Left lung (tissue), 10 donors: ENCODE data around the gene ABHD13. TPM values are rescaled to one million over a fixed set of nuclear protein-coding genes. Genes with fewer than 3 reads are reported as not detected.

ENCODE experiments used
- ATAC-seq: fragments of 200-7000 bp; cut with Tn5 transposase; one replicate; pipeline ENCODE4 v1.9.1; 2020; ENCODE audit warnings: moderate library complexity
- DNase-seq, 4 donors: peaks; one replicate each; pipeline ENCODE4 v3.0.0-alpha.2; 2013 to 2020
- H3K27ac ChIP-seq, 2 donors: fragments of 200-600 bp; sonication (generic) in 1 of 2; one replicate each; pipeline versions ENCODE4 v1.5.0 to v1.8.0; 2020 to 2021
- H3K27me3 ChIP-seq, 2 donors: fragments of 200-600 bp; sonication (generic) in 1 of 2; one replicate each; pipeline versions ENCODE4 v1.5.0 to v1.8.0; 2020 to 2021
- H3K36me3 ChIP-seq, 2 donors: fragments of 200-600 bp; sonication (generic) in 1 of 2; one replicate each; pipeline versions ENCODE4 v1.5.0 to v1.8.0; 2020 to 2021
- H3K4me1 ChIP-seq, 2 donors: fragments of 200-600 bp; one replicate each; pipeline ENCODE4 v1.8.0; 2021
- H3K4me3 ChIP-seq, 2 donors: fragments of 200-600 bp; sonication (generic) in 1 of 2; one replicate each; pipeline versions ENCODE4 v1.5.0 to v1.8.0; 2020 to 2021; ENCODE audit warnings: mild to moderate bottlenecking in 1 of 2
- H3K9me3 ChIP-seq, 2 donors: fragments of 200-600 bp; sonication (generic) in 1 of 2; one replicate each; pipeline versions ENCODE4 v1.5.0 to v1.8.0; 2020 to 2021
- intact Hi-C, 2 donors: fragments of 100-400 bp; cut with DNase I; formaldehyde crosslinking; loops; one replicate each; pipeline versions ENCODE4 v1.11.2 to v1.14.2; 2022
- polyA plus RNA-seq, 6 donors: library from polyadenylated mRNA; unstranded; fragments of 120-200 nt; gene quantifications; one replicate each; pipeline ENCODE4 v1.2.1, GENCODE V29; 2013; ENCODE audit not compliant: insufficient read length in 6 of 6
- total RNA-seq, 2 donors: library from RNA; stranded (reverse); fragmentation: NEBNext Ultra II Directional; extraction: Animal tissue kit (Norgen Biotek cat#: 25700); gene quantifications; one replicate each; pipeline ENCODE4 v1.2.1, GENCODE V29; 2021
- TF ChIP-seq, protein P1 (sequence below), 2 donors: fragments of 200-600 bp; sonication (generic) in 1 of 2; IDR thresholded peaks; one replicate each; pipeline versions ENCODE4 v1.5.0 to v1.8.0; 2021; ENCODE audit warnings: antibody characterized with exemption in 2 of 2
- donor health status: DM: no; HTN: yes; CAD: no.
- donor health status: DM: no; HTN: no; CAD: no.

Gene ABHD13
- total and polyA plus RNA-seq, 8 donors: 9.7 to 15.5 (median 13.4) TPM

DNA sequence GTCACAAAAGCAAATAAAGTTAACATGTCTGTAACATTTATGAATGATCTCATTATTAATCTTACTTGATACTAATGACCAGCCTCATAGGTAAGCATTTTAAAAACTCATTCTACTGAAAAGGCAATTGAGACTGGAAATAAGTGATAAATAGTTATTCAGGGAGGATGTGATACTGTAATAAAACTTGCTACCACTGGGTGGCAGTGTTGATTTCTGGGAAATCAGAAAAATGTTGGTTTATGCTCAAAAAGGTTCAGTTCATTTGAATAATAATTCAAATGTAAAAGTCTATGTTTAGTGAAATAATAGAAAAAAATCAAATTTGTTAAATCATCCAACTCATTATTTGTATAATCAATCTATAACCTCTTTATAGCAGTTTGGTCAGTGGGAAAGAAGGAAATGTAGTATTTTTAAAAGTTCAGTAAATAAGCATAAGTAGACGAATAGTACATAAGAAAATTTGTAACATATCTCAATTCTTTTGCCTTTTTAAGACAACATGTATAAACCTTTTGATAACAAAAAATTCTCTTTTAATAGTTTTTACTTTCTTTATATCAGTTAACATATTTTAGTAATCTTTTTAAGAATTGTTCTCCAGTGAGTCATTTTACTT lies 9.6 kb downstream of the ABHD13 start:
- ATAC-seq: peak; percentile 68
- Histone ChIP-seq H3K4me3 (no peak overlapping the region), H3K36me3 (peaks cover 0 to 5% of the 10 kb centered on the region in 2 donors), H3K27me3 (no peaks in the 10 kb centered on the region), H3K27ac (no peak overlapping the region), H3K4me1 (peaks cover 5 to 37% of the 10 kb centered on the region in 2 donors), H3K9me3 (no peaks in the 10 kb centered on the region)
- intact Hi-C loops: no loop called here
- TF ChIP-seq, protein P1, sequence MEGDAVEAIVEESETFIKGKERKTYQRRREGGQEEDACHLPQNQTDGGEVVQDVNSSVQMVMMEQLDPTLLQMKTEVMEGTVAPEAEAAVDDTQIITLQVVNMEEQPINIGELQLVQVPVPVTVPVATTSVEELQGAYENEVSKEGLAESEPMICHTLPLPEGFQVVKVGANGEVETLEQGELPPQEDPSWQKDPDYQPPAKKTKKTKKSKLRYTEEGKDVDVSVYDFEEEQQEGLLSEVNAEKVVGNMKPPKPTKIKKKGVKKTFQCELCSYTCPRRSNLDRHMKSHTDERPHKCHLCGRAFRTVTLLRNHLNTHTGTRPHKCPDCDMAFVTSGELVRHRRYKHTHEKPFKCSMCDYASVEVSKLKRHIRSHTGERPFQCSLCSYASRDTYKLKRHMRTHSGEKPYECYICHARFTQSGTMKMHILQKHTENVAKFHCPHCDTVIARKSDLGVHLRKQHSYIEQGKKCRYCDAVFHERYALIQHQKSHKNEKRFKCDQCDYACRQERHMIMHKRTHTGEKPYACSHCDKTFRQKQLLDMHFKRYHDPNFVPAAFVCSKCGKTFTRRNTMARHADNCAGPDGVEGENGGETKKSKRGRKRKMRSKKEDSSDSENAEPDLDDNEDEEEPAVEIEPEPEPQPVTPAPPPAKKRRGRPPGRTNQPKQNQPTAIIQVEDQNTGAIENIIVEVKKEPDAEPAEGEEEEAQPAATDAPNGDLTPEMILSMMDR (IDR thresholded peaks at IDR 0.05): peak; percentile 68 to 81
- DNase-seq: peak in 2 of 4 donors; percentile 28 to 58

DNA sequence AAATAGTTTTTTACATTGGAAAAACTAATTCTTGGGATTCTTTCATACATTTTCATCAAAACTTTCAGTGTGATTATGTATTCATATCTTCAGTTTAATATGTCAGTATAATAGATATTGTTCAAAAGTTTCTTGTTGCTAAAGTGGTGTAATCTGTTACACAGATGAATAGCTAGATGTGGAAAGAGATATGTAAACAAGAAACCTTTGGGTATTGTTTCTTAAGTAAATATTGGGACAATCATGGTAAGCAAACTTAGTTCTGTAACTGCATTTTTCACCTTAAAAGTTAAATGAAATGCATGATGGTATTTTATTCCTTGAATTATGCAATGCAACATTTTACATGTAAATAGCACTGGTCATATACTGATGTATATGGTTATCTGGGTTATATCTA lies 12.2 kb downstream of the ABHD13 start:
- no peaks in the 10 kb centered on the region for H3K27me3 ChIP-seq
- intact Hi-C loops: loop anchor here in 1 of 2 donors (10.0 kb wide), 1 partner anchor 94 kb away; no protein-coding TSS in a partner anchor
- H3K4me1 ChIP-seq: peaks cover 0 to 29% of the 10 kb centered on the region in 2 donors
- ATAC-seq (no peak), DNase-seq (no peak)
- H3K27ac ChIP-seq: no peak overlapping the region
- peaks cover 0 to 5% of the 10 kb centered on the region in 2 donors for H3K36me3 ChIP-seq
- H3K4me3 ChIP-seq: no peak overlapping the region
- no peaks in the 10 kb centered on the region for H3K9me3 ChIP-seq
- TF ChIP-seq, protein P1 (IDR thresholded peaks at IDR 0.05): no peak

DNA sequence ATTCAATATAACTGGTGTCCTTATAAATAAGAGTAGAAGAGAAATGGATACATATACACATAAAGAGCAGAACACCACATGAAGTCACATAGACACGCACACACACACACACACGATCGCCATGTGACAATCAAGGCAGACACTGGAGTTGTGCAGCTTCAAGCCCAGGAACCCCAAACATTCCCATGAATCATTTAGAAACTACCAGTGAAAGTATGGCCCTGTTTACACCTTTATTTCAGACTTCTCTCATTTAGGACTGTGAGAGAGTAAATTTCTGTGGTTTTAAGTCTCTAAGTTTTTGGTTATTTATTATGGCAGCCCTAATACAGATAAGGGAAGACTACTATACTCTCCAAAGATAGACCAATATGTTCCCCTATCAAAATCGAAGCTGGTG lies 31.0 kb downstream of the ABHD13 start:
- Histone ChIP-seq H3K36me3 (no peaks in the 10 kb centered on the region), H3K9me3 (peaks cover 0 to 33% of the 10 kb centered on the region in 2 donors), H3K27me3 (no peaks in the 10 kb centered on the region), H3K4me1 (no peaks in the 10 kb centered on the region), H3K27ac (no peak overlapping the region), H3K4me3 (no peak overlapping the region)
- DNase-seq (no peak), ATAC-seq (no peak)
- TF ChIP-seq, protein P1 (IDR thresholded peaks at IDR 0.05): no peak
- intact Hi-C loops: no loop called here

DNA sequence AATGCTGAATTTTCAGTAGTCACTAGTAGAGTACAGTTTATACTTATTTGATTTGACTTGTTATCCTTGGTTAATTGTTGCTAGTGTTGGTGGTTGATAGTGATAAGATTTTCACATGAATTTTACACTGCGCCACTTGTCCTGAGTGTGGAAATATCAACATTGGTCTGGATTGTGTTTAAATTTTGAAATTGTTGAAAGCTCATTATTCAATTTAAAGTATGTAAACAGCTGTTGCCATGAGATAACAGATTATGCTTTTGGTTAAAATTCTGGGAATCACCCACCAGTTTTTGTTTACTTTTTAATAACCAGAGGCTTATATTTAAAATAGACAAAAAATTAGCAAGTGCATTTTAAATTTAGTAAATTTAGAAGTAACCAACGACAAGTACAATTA lies 39.1 kb downstream of the ABHD13 start:
- ATAC-seq (no peak), DNase-seq (no peak)
- TF ChIP-seq, protein P1 (IDR thresholded peaks at IDR 0.05): no peak
- Histone ChIP-seq H3K4me3 (no peak overlapping the region), H3K9me3 (no peaks in the 10 kb centered on the region), H3K36me3 (no peaks in the 10 kb centered on the region), H3K4me1 (no peaks in the 10 kb centered on the region), H3K27me3 (no peaks in the 10 kb centered on the region), H3K27ac (no peak overlapping the region)
- intact Hi-C loops: no loop called here

DNA sequence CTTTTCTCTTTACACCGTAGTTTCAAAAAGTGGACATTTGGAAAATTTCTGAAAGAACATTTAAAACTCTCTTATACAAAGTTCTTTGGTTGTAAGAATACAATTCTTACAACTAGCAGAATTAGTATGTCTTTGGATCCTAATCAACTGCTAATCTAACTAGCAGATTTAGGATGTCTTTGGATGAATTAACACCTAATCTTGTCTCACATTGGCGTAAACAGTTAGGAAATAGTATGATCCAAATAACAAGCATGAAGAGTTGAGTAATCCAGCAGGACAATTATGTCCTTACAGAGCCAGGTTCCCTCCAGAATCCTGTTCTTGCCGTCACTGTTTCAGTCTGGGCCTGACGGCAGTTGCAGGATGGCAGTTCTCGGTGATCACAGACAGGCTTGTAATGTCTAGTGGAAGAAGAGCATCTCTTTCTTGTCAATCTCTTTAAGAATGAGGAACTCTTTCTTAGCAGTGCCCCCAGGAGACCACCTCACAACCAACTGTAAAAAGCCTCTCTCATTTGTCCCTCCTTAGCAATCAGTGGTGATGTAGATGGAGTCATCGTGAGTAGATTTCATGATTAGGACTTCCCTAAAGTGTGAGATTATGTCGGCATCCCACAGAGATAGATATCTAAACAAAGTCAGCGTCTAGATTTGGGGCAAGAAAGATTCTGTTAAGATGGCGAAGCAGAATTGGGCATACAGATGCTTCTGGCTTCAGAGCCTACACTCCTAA lies 45.6 kb downstream of the ABHD13 start:
- ATAC-seq (no peak), DNase-seq (peak in 2 of 4 donors; percentile 85)
- no peaks in the 10 kb centered on the region for H3K36me3 ChIP-seq
- intact Hi-C loops: no loop called here
- TF ChIP-seq, protein P1 (IDR thresholded peaks at IDR 0.05): no peak
- no peaks in the 10 kb centered on the region for H3K9me3 ChIP-seq
- peaks cover 0 to 11% of the 10 kb centered on the region in 2 donors for H3K4me1 ChIP-seq
- no peak overlapping the region for H3K27ac ChIP-seq
- no peak overlapping the region for H3K4me3 ChIP-seq
- no peaks in the 10 kb centered on the region for H3K27me3 ChIP-seq
